K562 (cell line): ENCODE data around the gene TCF3. TPM values are rescaled to one million over a fixed set of nuclear protein-coding genes. Genes with fewer than 3 reads are reported as not detected.

Source experiments
- ARID1B ChIP-seq: fragments of 450-650 bp; IDR thresholded peaks from 2 replicates; pipeline ENCODE4 v1.6.1; 2016; ENCODE audit warnings: antibody characterized with exemption, mild to moderate bottlenecking, inconsistent platforms
- CCNT2 ChIP-seq: IDR thresholded peaks from 2 replicates; pipeline ENCODE4 v1.6.1; 2011; ENCODE audit warnings: borderline replicate concordance, low read depth, mild to moderate bottlenecking, moderate library complexity, mixed read lengths, low read length; ENCODE audit not compliant: insufficient read length; ENCODE audit errors: extremely low read depth
- FIP1L1 ChIP-seq: fragments of 200-400 bp; formaldehyde crosslinking; IDR thresholded peaks from 2 replicates; pipeline ENCODE4 v1.6.1; 2018; ENCODE audit warnings: mild to moderate bottlenecking, low read depth, low read length; ENCODE audit not compliant: poor library complexity, severe bottlenecking
- GATAD2A ChIP-seq: fragments of 450-650 bp; IDR thresholded peaks from 2 replicates; pipeline ENCODE4 v1.6.1; 2017
- NFIC ChIP-seq: fragments of 450-650 bp; IDR thresholded peaks from 2 replicates; pipeline ENCODE4 v1.6.1; 2017; ENCODE audit warnings: mild to moderate bottlenecking, inconsistent platforms
- PCBP1 ChIP-seq: fragments of 200-400 bp; formaldehyde crosslinking; IDR thresholded peaks from 2 replicates; pipeline ENCODE4 v1.6.1; 2018; ENCODE audit warnings: mild to moderate bottlenecking, low read depth, low read length; ENCODE audit not compliant: poor library complexity, severe bottlenecking
- POLR2G ChIP-seq: fragments of 200-400 bp; formaldehyde crosslinking; IDR thresholded peaks from 2 replicates; pipeline ENCODE4 v1.6.1; 2017; ENCODE audit warnings: low read depth, mild to moderate bottlenecking, antibody characterized with exemption, low read length, moderate library complexity
- RBM25 ChIP-seq: fragments of 200-400 bp; formaldehyde crosslinking; IDR thresholded peaks from 2 replicates; pipeline ENCODE4 v1.6.1; 2018; ENCODE audit warnings: low read length, low read depth, moderate library complexity; ENCODE audit not compliant: severe bottlenecking
- RNF2 ChIP-seq: sonication (generic); IDR thresholded peaks from 2 replicates; pipeline ENCODE4 v1.6.1; 2016
- TEAD1 ChIP-seq, 2 experiments: fragments of 450-650 bp in 1 of 2; sonication (generic) in 1 of 2; formaldehyde crosslinking; IDR thresholded peaks; 2 replicates each; pipeline versions ENCODE4 v1.4.0 to v1.8.0; 2020 to 2022; ENCODE audit warnings: mild to moderate bottlenecking in 2 of 2, missing genetic modification reagents in 1 of 2
- WHSC1 ChIP-seq: IDR thresholded peaks from one replicate; pipeline ENCODE4 v1.6.1; 2012; ENCODE audit warnings: low read length, control low read depth, inconsistent platforms
- polyA plus RNA-seq, 8 experiments: library from polyadenylated mRNA; depleted of rRNA in 4 of 8; stranded (reverse) in 5 of 8; unstranded in 3 of 8; fragments of >200 nt; fragmentation: Nextera tagmentation in 2 of 8; fragmentation: Illumina TruSeq in 1 of 8; extraction: Ambion mirVana in 2 of 8; extraction: Trizol in 1 of 8; gene quantifications; 2 replicates each; pipeline versions ENCODE4 v1.2.1 to v1.2.3, GENCODE V29; 2011 to 2014; ENCODE audit warnings: inconsistent platforms in 1 of 8, missing spikeins in 1 of 8
- total RNA-seq, 7 experiments: library from RNA; depleted of rRNA in 6 of 7; stranded (reverse); fragments of >200 nt in 6 of 7; fragmentation: Illumina TruSeq in 2 of 7; extraction: Trizol in 2 of 7; gene quantifications; 2 replicates each; pipeline versions ENCODE4 v1.2.1 to v1.2.3, GENCODE V29; 2011 to 2021; ENCODE audit warnings: low replicate concordance in 1 of 7
- TF ChIP-seq, protein P1 (sequence below): fragments of 200-800 bp; sonication (Bioruptor generic); IDR thresholded peaks from 2 replicates; pipeline ENCODE4 v1.6.1; 2016; ENCODE audit warnings: missing genetic modification characterization, missing compliant biosample characterization
- TF ChIP-seq, protein P2 (sequence below): sonication (generic); formaldehyde crosslinking; IDR thresholded peaks from 2 replicates; pipeline ENCODE4 v1.8.0; 2022; ENCODE audit warnings: mild to moderate bottlenecking, missing genetic modification reagents
- TF ChIP-seq, protein P3 (sequence below): sonication (generic); formaldehyde crosslinking; IDR thresholded peaks from 2 replicates; pipeline ENCODE4 v1.8.0; 2022; ENCODE audit warnings: missing genetic modification reagents, mild to moderate bottlenecking, moderate library complexity, borderline replicate concordance

Gene TCF3
- total and polyA plus RNA-seq, 9 of the 15 experiments (the other 6 are each of a cell fraction or from before 2014, with no cell fraction given) = 5.6 to 259 (median 84.0) TPM

DNA sequence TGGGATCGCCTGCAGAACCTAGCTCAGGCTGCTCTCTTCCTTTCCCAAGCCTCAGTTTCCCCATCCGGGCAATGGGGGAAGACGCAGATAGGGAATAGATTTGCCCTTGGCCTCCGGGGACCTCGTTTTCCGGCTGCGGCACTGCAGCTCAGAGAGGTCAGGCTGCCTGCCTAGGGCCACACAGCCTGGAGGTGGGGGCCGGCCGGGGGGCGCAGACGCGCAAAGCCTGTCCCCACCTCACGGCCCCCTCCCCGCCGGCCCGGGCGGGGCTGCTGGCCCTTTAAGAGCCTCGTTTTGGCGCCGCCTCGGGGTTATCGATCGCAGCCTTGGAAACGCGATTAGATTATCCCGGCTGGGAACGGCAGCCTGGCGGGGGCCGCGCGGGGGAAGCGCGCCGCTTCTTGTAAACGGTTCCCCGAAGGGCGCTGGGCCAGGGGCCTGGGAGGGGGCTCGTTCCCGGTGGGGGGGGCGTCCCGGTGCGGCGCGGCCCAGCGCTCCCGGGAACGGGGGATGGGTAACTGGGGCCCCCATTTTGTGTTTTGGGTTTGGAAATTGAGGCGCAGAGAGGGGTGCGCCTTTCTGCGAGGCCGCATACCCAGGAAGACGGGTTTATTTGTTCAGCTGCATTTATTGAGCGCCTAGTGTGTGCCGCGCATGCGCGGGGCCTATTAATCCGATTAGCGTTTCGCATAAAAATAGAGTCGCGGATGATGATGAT is 23.4 kb upstream of the TCF3 start (continued):
- TF ChIP-seq TEAD1 (CRISPR knock-in tag; IDR thresholded peaks at IDR 0.05) (peak in 1 of 2 experiments; percentile 63; a peak in 1 of 4 replicates), WHSC1 (no peak), POLR2G (peak; percentile 36), ARID1B (peak; percentile 44), GATAD2A (peak; percentile 43; the same call in 1 of the 2 replicates), RNF2 (no peak), CCNT2 (peak; percentile 75), NFIC (peak; percentile 20; the same call in 1 of the 2 replicates), FIP1L1 (peak; percentile 46), RBM25 (peak; percentile 91), PCBP1 (peak; percentile 78)
- TF ChIP-seq, protein P1, sequence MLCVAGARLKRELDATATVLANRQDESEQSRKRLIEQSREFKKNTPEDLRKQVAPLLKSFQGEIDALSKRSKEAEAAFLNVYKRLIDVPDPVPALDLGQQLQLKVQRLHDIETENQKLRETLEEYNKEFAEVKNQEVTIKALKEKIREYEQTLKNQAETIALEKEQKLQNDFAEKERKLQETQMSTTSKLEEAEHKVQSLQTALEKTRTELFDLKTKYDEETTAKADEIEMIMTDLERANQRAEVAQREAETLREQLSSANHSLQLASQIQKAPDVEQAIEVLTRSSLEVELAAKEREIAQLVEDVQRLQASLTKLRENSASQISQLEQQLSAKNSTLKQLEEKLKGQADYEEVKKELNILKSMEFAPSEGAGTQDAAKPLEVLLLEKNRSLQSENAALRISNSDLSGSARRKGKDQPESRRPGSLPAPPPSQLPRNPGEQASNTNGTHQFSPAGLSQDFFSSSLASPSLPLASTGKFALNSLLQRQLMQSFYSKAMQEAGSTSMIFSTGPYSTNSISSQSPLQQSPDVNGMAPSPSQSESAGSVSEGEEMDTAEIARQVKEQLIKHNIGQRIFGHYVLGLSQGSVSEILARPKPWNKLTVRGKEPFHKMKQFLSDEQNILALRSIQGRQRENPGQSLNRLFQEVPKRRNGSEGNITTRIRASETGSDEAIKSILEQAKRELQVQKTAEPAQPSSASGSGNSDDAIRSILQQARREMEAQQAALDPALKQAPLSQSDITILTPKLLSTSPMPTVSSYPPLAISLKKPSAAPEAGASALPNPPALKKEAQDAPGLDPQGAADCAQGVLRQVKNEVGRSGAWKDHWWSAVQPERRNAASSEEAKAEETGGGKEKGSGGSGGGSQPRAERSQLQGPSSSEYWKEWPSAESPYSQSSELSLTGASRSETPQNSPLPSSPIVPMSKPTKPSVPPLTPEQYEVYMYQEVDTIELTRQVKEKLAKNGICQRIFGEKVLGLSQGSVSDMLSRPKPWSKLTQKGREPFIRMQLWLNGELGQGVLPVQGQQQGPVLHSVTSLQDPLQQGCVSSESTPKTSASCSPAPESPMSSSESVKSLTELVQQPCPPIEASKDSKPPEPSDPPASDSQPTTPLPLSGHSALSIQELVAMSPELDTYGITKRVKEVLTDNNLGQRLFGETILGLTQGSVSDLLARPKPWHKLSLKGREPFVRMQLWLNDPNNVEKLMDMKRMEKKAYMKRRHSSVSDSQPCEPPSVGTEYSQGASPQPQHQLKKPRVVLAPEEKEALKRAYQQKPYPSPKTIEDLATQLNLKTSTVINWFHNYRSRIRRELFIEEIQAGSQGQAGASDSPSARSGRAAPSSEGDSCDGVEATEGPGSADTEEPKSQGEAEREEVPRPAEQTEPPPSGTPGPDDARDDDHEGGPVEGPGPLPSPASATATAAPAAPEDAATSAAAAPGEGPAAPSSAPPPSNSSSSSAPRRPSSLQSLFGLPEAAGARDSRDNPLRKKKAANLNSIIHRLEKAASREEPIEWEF (CRISPR knock-in tag) = no peak
- TF ChIP-seq, protein P2, sequence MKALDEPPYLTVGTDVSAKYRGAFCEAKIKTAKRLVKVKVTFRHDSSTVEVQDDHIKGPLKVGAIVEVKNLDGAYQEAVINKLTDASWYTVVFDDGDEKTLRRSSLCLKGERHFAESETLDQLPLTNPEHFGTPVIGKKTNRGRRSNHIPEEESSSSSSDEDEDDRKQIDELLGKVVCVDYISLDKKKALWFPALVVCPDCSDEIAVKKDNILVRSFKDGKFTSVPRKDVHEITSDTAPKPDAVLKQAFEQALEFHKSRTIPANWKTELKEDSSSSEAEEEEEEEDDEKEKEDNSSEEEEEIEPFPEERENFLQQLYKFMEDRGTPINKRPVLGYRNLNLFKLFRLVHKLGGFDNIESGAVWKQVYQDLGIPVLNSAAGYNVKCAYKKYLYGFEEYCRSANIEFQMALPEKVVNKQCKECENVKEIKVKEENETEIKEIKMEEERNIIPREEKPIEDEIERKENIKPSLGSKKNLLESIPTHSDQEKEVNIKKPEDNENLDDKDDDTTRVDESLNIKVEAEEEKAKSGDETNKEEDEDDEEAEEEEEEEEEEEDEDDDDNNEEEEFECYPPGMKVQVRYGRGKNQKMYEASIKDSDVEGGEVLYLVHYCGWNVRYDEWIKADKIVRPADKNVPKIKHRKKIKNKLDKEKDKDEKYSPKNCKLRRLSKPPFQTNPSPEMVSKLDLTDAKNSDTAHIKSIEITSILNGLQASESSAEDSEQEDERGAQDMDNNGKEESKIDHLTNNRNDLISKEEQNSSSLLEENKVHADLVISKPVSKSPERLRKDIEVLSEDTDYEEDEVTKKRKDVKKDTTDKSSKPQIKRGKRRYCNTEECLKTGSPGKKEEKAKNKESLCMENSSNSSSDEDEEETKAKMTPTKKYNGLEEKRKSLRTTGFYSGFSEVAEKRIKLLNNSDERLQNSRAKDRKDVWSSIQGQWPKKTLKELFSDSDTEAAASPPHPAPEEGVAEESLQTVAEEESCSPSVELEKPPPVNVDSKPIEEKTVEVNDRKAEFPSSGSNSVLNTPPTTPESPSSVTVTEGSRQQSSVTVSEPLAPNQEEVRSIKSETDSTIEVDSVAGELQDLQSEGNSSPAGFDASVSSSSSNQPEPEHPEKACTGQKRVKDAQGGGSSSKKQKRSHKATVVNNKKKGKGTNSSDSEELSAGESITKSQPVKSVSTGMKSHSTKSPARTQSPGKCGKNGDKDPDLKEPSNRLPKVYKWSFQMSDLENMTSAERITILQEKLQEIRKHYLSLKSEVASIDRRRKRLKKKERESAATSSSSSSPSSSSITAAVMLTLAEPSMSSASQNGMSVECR (CRISPR knock-in tag) = 0 out of 2 replicates have a peak, but pooled peaks have one; percentile 39
- TF ChIP-seq, protein P3, sequence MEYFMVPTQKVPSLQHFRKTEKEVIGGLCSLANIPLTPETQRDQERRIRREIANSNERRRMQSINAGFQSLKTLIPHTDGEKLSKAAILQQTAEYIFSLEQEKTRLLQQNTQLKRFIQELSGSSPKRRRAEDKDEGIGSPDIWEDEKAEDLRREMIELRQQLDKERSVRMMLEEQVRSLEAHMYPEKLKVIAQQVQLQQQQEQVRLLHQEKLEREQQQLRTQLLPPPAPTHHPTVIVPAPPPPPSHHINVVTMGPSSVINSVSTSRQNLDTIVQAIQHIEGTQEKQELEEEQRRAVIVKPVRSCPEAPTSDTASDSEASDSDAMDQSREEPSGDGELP (CRISPR knock-in tag) = peak; percentile 61; the same call in 1 of the 2 replicates
